ENCODE measurements around the gene PFDN2. TPM values are rescaled to one million over a fixed set of nuclear protein-coding genes. Genes with fewer than 3 reads are reported as not detected.

PFDN2 gene
- total and polyA plus RNA-seq, 9 donors = 18.1 to 94.4 (median 48.1) TPM

- intact Hi-C loops (cut with DNase I) = no loop called here
- no peak for DNase-seq
- Histone ChIP-seq H3K4me1 (ENCODE audit: insufficient read depth) (no peaks in the 10 kb centered on the region), H3K27me3 (no peaks in the 10 kb centered on the region), H3K27ac (no peak overlapping the region), H3K9me3 (no peaks in the 10 kb centered on the region), H3K36me3 (no peaks in the 10 kb centered on the region), H3K4me3 (no peak overlapping the region)
- TF ChIP-seq POLR2A (IDR thresholded peaks at IDR 0.05) (no peak), EP300 (IDR thresholded peaks at IDR 0.05) (no peak), CTCF (IDR thresholded peaks at IDR 0.05) (no peak)
- 63 to 70% (median 66%) methylated on average over 4 of the region's 4 CpGs for WGBS, 3 donors
Observed at GRCh38 chr1:161086457-161086856, 31.4 kb downstream of the PFDN2 start.

GRCh38 chr1:161085165-161085564, 32.7 kb downstream of the PFDN2 start:
- TF ChIP-seq POLR2A (IDR thresholded peaks at IDR 0.05) = no peak
- TF ChIP-seq EP300 (IDR thresholded peaks at IDR 0.05) = no peak
- TF ChIP-seq CTCF (IDR thresholded peaks at IDR 0.05) = no peak
- DNase-seq = no peak
- H3K4me3 ChIP-seq = no peak overlapping the region
- no peaks in the 10 kb centered on the region for H3K36me3 ChIP-seq
- no peaks in the 10 kb centered on the region for H3K9me3 ChIP-seq
- WGBS, 3 donors = 37 to 45% (median 44%) methylated on average over 2 of the region's 2 CpGs
- H3K27me3 ChIP-seq = no peaks in the 10 kb centered on the region
- H3K27ac ChIP-seq = no peak overlapping the region
- intact Hi-C loops (cut with DNase I) = no loop called here
- H3K4me1 ChIP-seq (ENCODE audit: insufficient read depth) = no peaks in the 10 kb centered on the region

GRCh38 chr1:161084597-161084988, 33.2 kb downstream of the PFDN2 start:
- intact Hi-C loops (cut with DNase I) = no loop called here
- Histone ChIP-seq H3K9me3 (no peaks in the 10 kb centered on the region), H3K4me3 (no peak overlapping the region), H3K4me1 (ENCODE audit: insufficient read depth) (no peaks in the 10 kb centered on the region), H3K27ac (no peak overlapping the region), H3K36me3 (no peaks in the 10 kb centered on the region), H3K27me3 (no peaks in the 10 kb centered on the region)
- 75 to 90% (median 83%) methylated on average over 1 of the region's 1 CpG for WGBS, 3 donors
- TF ChIP-seq POLR2A (IDR thresholded peaks at IDR 0.05) (no peak), EP300 (IDR thresholded peaks at IDR 0.05) (no peak), CTCF (IDR thresholded peaks at IDR 0.05) (no peak)
- DNase-seq = no peak

- no peaks in the 10 kb centered on the region for H3K9me3 ChIP-seq
- H3K27me3 ChIP-seq = no peaks in the 10 kb centered on the region
- TF ChIP-seq EP300 (IDR thresholded peaks at IDR 0.05) = no peak
- TF ChIP-seq CTCF (IDR thresholded peaks at IDR 0.05) = no peak
- no peak for TF ChIP-seq POLR2A (IDR thresholded peaks at IDR 0.05)
- 54 to 62% (median 56%) methylated on average over 10 of the region's 10 CpGs for WGBS, 3 donors
- H3K4me1 ChIP-seq (ENCODE audit: insufficient read depth) = no peaks in the 10 kb centered on the region
- H3K4me3 ChIP-seq = no peak overlapping the region
- intact Hi-C loops (cut with DNase I) = no loop called here
- no peak for DNase-seq
- H3K36me3 ChIP-seq = no peaks in the 10 kb centered on the region
- H3K27ac ChIP-seq = no peak overlapping the region
Observed at GRCh38 chr1:161083748-161084596, 33.9 kb downstream of the PFDN2 start.
